ENCODE data around the gene GAB4. TPM values are rescaled to one million over a fixed set of nuclear protein-coding genes. Genes with fewer than 3 reads are reported as not detected.

Gene GAB4
- total and polyA plus RNA-seq, 4 donors: not detected

DNA sequence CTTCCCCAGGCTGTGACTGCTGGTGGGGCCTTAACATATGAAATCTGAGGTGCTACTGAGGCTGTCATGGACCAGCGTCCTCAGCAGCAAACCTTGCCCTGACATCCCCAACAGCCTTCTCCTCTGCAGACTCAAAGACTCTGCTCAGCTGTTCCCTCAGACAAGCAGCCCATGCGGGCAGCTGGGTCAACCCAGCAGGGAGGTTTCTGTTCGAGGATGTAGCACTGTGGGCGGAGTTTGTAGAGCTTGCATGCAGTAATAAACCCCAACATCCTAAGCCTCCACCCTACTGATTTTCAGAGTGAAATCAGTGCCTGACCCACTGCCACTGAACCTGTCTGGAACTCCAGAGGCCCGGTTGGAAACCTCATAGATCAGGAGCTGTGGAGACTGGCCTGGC lies 94.0 kb downstream of the GAB4 start:
- DNase-seq (ENCODE audit: low spot score): no peak
- no peaks in the 10 kb centered on the region for H3K36me3 ChIP-seq (ENCODE audit: control insufficient read depth in 4 of 4, insufficient read depth in 3 of 4, low read depth in 1 of 4, low read length in 3 of 4)
- H3K9ac ChIP-seq (ENCODE audit: low read depth in 1 of 2, low read length in 2 of 2): no peak overlapping the region
- H3K9me3 ChIP-seq (ENCODE audit: control insufficient read depth in 4 of 4, low read length in 3 of 4): no peaks in the 10 kb centered on the region
- no peaks in the 10 kb centered on the region for H3K4me1 ChIP-seq (ENCODE audit: control insufficient read depth in 4 of 4, insufficient read depth in 4 of 4, low read length in 3 of 4)
- TF ChIP-seq EGR1 (IDR thresholded peaks at IDR 0.05; ENCODE audit: low read depth in 2 of 2) (no peak), RAD21 (IDR thresholded peaks at IDR 0.05) (no peak)
- no peak overlapping the region for H3K4me3 ChIP-seq (ENCODE audit: low read depth in 1 of 3, low read length in 3 of 3)
- no peak overlapping the region for H3K27ac ChIP-seq (ENCODE audit: low read depth in 1 of 2, low read length in 2 of 2)
- H3K27me3 ChIP-seq (ENCODE audit: control insufficient read depth in 4 of 4, insufficient read depth in 4 of 4, low read length in 3 of 4): peaks cover 2 to 7% (median 4%) of the 10 kb centered on the region in 4 donors
- 31% methylated on average over 5 of the region's 5 CpGs for WGBS

DNA sequence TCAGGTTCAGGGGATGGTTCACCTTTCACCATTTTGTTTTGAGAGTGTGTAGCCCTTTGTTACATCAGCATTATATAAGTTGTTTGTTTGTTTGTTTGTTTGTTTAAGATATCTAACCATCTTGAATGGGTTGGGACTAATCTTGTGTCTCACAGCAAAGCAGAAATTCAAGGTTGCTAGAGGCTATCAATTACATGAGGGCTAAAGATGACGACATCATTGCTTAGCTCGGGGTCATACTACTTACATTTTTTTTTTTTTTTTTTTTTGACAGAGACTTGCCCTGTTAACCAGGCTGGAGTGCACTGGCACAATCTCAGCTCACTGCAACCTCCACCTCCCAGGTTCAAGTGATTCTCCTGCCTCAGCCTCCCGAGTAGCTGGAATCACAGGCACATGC lies 95.7 kb downstream of the GAB4 start:
- Histone ChIP-seq H3K4me3 (ENCODE audit: low read depth in 1 of 3, low read length in 3 of 3) (no peak overlapping the region), H3K4me1 (ENCODE audit: control insufficient read depth in 4 of 4, insufficient read depth in 4 of 4, low read length in 3 of 4) (no peaks in the 10 kb centered on the region), H3K36me3 (ENCODE audit: control insufficient read depth in 4 of 4, insufficient read depth in 3 of 4, low read depth in 1 of 4, low read length in 3 of 4) (no peaks in the 10 kb centered on the region), H3K9me3 (ENCODE audit: control insufficient read depth in 4 of 4, low read length in 3 of 4) (no peaks in the 10 kb centered on the region), H3K27me3 (ENCODE audit: control insufficient read depth in 4 of 4, insufficient read depth in 4 of 4, low read length in 3 of 4) (peaks cover 0 to 7% (median 4%) of the 10 kb centered on the region in 4 donors), H3K9ac (ENCODE audit: low read depth in 1 of 2, low read length in 2 of 2) (no peak overlapping the region), H3K27ac (ENCODE audit: low read depth in 1 of 2, low read length in 2 of 2) (no peak overlapping the region)
- no peak for TF ChIP-seq HNF4A (conservative IDR thresholded peaks at IDR 0.05)
- no peak for TF ChIP-seq RAD21 (IDR thresholded peaks at IDR 0.05)
- no peak for TF ChIP-seq FOXA2 (IDR thresholded peaks at IDR 0.05)
- no peak for TF ChIP-seq RXRA (IDR thresholded peaks at IDR 0.05)
- DNase-seq (ENCODE audit: low spot score): no peak
- WGBS: 50% methylated on average over 3 of the region's 3 CpGs

Other genes with a start within 250 kb of the GAB4 start
- gene XKR3, start 182.8 kb downstream of the GAB4 start, total RNA-seq: not detected
- not detected for gene XKR3, start 182.8 kb downstream of the GAB4 start, polyA plus RNA-seq
- gene IL17RA, start 76.8 kb upstream of the GAB4 start, total RNA-seq: 1 to 10 TPM; 4.4 to 9.0 TPM
- 1 to 10 TPM; 3.1 to 4.4 TPM for gene IL17RA, start 76.8 kb upstream of the GAB4 start, polyA plus RNA-seq
- gene TMEM121B, start 113.1 kb upstream of the GAB4 start, total RNA-seq: under 1 TPM; 0.09 to 0.17 TPM
- under 1 TPM; 0.06 to 0.12 TPM for gene TMEM121B, start 113.1 kb upstream of the GAB4 start, polyA plus RNA-seq
- 10 to 100 TPM; 13.2 to 38.2 TPM for gene HDHD5, start 151.1 kb upstream of the GAB4 start, total RNA-seq
- 10 to 100 TPM; 33.5 to 46.1 TPM for gene HDHD5, start 151.1 kb upstream of the GAB4 start, polyA plus RNA-seq
- 10 to 100 TPM in 1 of 2 donors, 1 to 10 TPM in 1; 8.7 to 18.7 TPM for gene ADA2, start 211.2 kb upstream of the GAB4 start, total RNA-seq
- gene ADA2, start 211.2 kb upstream of the GAB4 start, polyA plus RNA-seq: 1 to 10 TPM; 3.2 to 9.6 TPM

All from liver (tissue), 9 donors.